H9 (cell line): ENCODE results near the gene SNAI1. TPM values are rescaled to one million over a fixed set of nuclear protein-coding genes. Genes with fewer than 3 reads are reported as not detected.

ENCODE experiments used
- DNase-seq: peaks from one replicate; pipeline ENCODE4 v3.0.0-alpha.2; 2017
- H2AFZ ChIP-seq: one replicate; pipeline ENCODE4 v1.6.1; 2013; ENCODE audit warnings: mild to moderate bottlenecking, low read length, control low read depth, moderate library complexity
- H2AK5ac ChIP-seq: 2 replicates; pipeline ENCODE4 v1.6.1; 2013; ENCODE audit warnings: low read length, control low read depth, mixed read lengths; ENCODE audit not compliant: insufficient read length
- H2BK120ac ChIP-seq: one replicate; pipeline ENCODE4 v1.6.1; 2013; ENCODE audit warnings: low read depth, mild to moderate bottlenecking, low read length, control low read depth, inconsistent platforms; ENCODE audit not compliant: poor library complexity, severe bottlenecking
- H2BK12ac ChIP-seq: 2 replicates; pipeline ENCODE4 v1.6.1; 2013; ENCODE audit warnings: low read length, control low read depth, mixed read lengths, low read depth; ENCODE audit not compliant: insufficient read length
- H2BK15ac ChIP-seq: 2 replicates; pipeline ENCODE4 v1.6.1; 2013; ENCODE audit warnings: low read depth, low read length, control low read depth
- H2BK20ac ChIP-seq: one replicate; pipeline ENCODE4 v1.6.1; 2013; ENCODE audit warnings: low read depth, mild to moderate bottlenecking, low read length, control low read depth, inconsistent platforms; ENCODE audit not compliant: poor library complexity, severe bottlenecking
- H2BK5ac ChIP-seq: 2 replicates; pipeline ENCODE4 v1.6.1; 2013; ENCODE audit warnings: low read length, control low read depth, mixed read lengths; ENCODE audit not compliant: insufficient read length
- H3K14ac ChIP-seq: 2 replicates; pipeline ENCODE4 v1.6.1; 2013; ENCODE audit warnings: low read length, control low read depth; ENCODE audit not compliant: insufficient read depth
- H3K18ac ChIP-seq: 2 replicates; pipeline ENCODE4 v1.6.1; 2013; ENCODE audit warnings: low read depth, mild to moderate bottlenecking, mixed read lengths, low read length, control low read depth; ENCODE audit not compliant: insufficient read length
- H3K23ac ChIP-seq: 2 replicates; pipeline ENCODE4 v1.6.1; 2013; ENCODE audit warnings: low read length, control low read depth, mixed read lengths, low read depth; ENCODE audit not compliant: insufficient read length
- H3K23me2 ChIP-seq: 2 replicates; pipeline ENCODE4 v1.6.1; 2013; ENCODE audit warnings: low read depth, mild to moderate bottlenecking, mixed read lengths, low read length, control low read depth; ENCODE audit not compliant: insufficient read length, poor library complexity, severe bottlenecking
- H3K27ac ChIP-seq: 2 replicates; pipeline ENCODE4 v1.5.1; 2013; ENCODE audit warnings: low read length, control low read depth, mixed read lengths, low read depth; ENCODE audit not compliant: insufficient read length
- H3K27me3 ChIP-seq: 2 replicates; pipeline ENCODE4 v1.6.1; 2013; ENCODE audit warnings: low read length, control low read depth, inconsistent platforms; ENCODE audit not compliant: insufficient read depth
- H3K4ac ChIP-seq: 2 replicates; pipeline ENCODE4 v1.6.1; 2013; ENCODE audit warnings: low read depth, mild to moderate bottlenecking, control low read depth, inconsistent platforms, low read length, moderate library complexity
- H3K4me1 ChIP-seq: 2 replicates; pipeline ENCODE4 v1.6.1; 2013; ENCODE audit warnings: low read length, control low read depth, inconsistent platforms; ENCODE audit not compliant: insufficient read depth
- H3K4me2 ChIP-seq: 2 replicates; pipeline ENCODE4 v1.6.1; 2013; ENCODE audit warnings: low read length, control low read depth, mixed read lengths; ENCODE audit not compliant: insufficient read length, insufficient read depth
- H3K56ac ChIP-seq: 2 replicates; pipeline ENCODE4 v1.6.1; 2013; ENCODE audit warnings: low read depth, mild to moderate bottlenecking, mixed read lengths, low read length, control low read depth; ENCODE audit not compliant: insufficient read length
- H3K79me1 ChIP-seq: 2 replicates; pipeline ENCODE4 v1.6.1; 2013; ENCODE audit warnings: low read depth, mild to moderate bottlenecking, moderate library complexity, low read length, control low read depth, inconsistent platforms; ENCODE audit not compliant: insufficient read depth, poor library complexity, severe bottlenecking
- H3K79me2 ChIP-seq: 2 replicates; pipeline ENCODE4 v1.6.1; 2013; ENCODE audit warnings: low read length, control low read depth, inconsistent platforms; ENCODE audit not compliant: insufficient read depth
- H3K9ac ChIP-seq: 2 replicates; pipeline ENCODE4 v1.6.1; 2013; ENCODE audit warnings: low read length, control low read depth, mixed read lengths; ENCODE audit not compliant: insufficient read length; ENCODE audit errors: extremely low read depth
- H3K9me3 ChIP-seq: one replicate; pipeline ENCODE4 v1.6.1; 2013; ENCODE audit warnings: low read depth, low read length, inconsistent platforms; ENCODE audit not compliant: control insufficient read depth
- H3T11ph ChIP-seq: one replicate; pipeline ENCODE4 v1.6.1; 2013; ENCODE audit warnings: mild to moderate bottlenecking, low read length, control low read depth, inconsistent platforms
- H4K20me1 ChIP-seq: one replicate; pipeline ENCODE4 v1.6.1; 2013; ENCODE audit not compliant: control insufficient read depth, insufficient read length, insufficient read depth
- H4K5ac ChIP-seq: 2 replicates; pipeline ENCODE4 v1.6.1; 2013; ENCODE audit warnings: low read depth, mild to moderate bottlenecking, mixed read lengths, low read length, control low read depth; ENCODE audit not compliant: insufficient read length
- H4K8ac ChIP-seq: replicated peaks from 2 replicates; pipeline ENCODE4 v1.6.1; 2013; ENCODE audit warnings: low read length, control low read depth, mixed read lengths, low read depth; ENCODE audit not compliant: insufficient read length
- H4K91ac ChIP-seq: 2 replicates; pipeline ENCODE4 v1.6.1; 2013; ENCODE audit warnings: low read depth, mild to moderate bottlenecking, moderate library complexity, mixed read lengths, low read length, control low read depth; ENCODE audit not compliant: insufficient read length
- H3K27ac Mint-ChIP-seq, 3 experiments: 2 replicates in 2 of 3; 3 replicates in 1 of 3; pipeline ENCODE4 v1.8.0; 2020 to 2021; ENCODE audit warnings: mixed read lengths in 3 of 3, mild to moderate bottlenecking in 1 of 3, moderate library complexity in 1 of 3
- H3K27me3 Mint-ChIP-seq: 2 replicates; pipeline ENCODE4 v1.8.0; 2021; ENCODE audit warnings: low read depth, mild to moderate bottlenecking, moderate library complexity, mixed read lengths
- H3K36me3 Mint-ChIP-seq, 3 experiments: 2 replicates in 2 of 3; 3 replicates in 1 of 3; pipeline ENCODE4 v1.8.0; 2020 to 2021; ENCODE audit warnings: low read depth in 3 of 3, mixed read lengths in 3 of 3; ENCODE audit not compliant: insufficient read depth in 1 of 3
- H3K4me1 Mint-ChIP-seq, 2 experiments: 2 replicates each; pipeline ENCODE4 v1.8.0; 2020; ENCODE audit warnings: mixed read lengths in 2 of 2
- H3K4me3 Mint-ChIP-seq, 2 experiments: 2 replicates in 1 of 2; 3 replicates in 1 of 2; pipeline ENCODE4 v1.8.0; 2020 to 2021; ENCODE audit warnings: mild to moderate bottlenecking in 2 of 2, mixed read lengths in 2 of 2, moderate library complexity in 1 of 2
- H3K9me3 Mint-ChIP-seq, 2 experiments: 2 replicates in 1 of 2; 3 replicates in 1 of 2; pipeline ENCODE4 v1.8.0; 2020; ENCODE audit warnings: mild to moderate bottlenecking in 2 of 2, mixed read lengths in 2 of 2, moderate library complexity in 1 of 2
- WGBS: extraction: QIAGEN DNeasy Blood & Tissue Kit; methylation state at CpG from one replicate; pipeline ENCODE4 v1.1.7; 2013; ENCODE audit warnings: missing lambda C conversion rate, low lambda C conversion rate, mixed read lengths; ENCODE audit not compliant: insufficient read length; ENCODE audit errors: extremely low coverage; 5-methylcytosine and 5-hydroxymethylcytosine counted together
- total RNA-seq: library from RNA; stranded (reverse); gene quantifications from 2 replicates; pipeline ENCODE4 v1.2.1, GENCODE V29; 2021
- TF ChIP-seq, protein P1 (sequence below): fragments of 200-600 bp; sonication (generic); conservative IDR thresholded peaks from 3 replicates; pipeline ENCODE4 v1.8.0; 2021; ENCODE audit warnings: antibody characterized with exemption, mild to moderate bottlenecking

SNAI1 gene
- total RNA-seq, 1 experiment from 2014 or later = 7.0 TPM

- no peak overlapping the region for H3K9ac ChIP-seq
- no peak overlapping the region for H2BK20ac ChIP-seq
- no peak overlapping the region for H3K4ac ChIP-seq
- H3K23me2 ChIP-seq = peaks cover 15% of the 10 kb centered on the region
- no peak overlapping the region for H2BK12ac ChIP-seq
- peaks cover 13% of the 10 kb centered on the region for H3K4me1 ChIP-seq
- H4K20me1 ChIP-seq = peaks cover 2% of the 10 kb centered on the region
- no peaks in the 10 kb centered on the region; the same call in 1 of the 2 replicates for H3K27me3 ChIP-seq
- H4K8ac ChIP-seq = no peak overlapping the region
- no peak overlapping the region; a peak in 1 of 7 replicates for H3K27ac Mint-ChIP-seq
- peaks cover 16% of the 10 kb centered on the region for H3K27me3 Mint-ChIP-seq
- no peak for DNase-seq
- no peaks in the 10 kb centered on the region; the same call in 1 of the 2 replicates for H3K79me2 ChIP-seq
- TF ChIP-seq, protein P1, sequence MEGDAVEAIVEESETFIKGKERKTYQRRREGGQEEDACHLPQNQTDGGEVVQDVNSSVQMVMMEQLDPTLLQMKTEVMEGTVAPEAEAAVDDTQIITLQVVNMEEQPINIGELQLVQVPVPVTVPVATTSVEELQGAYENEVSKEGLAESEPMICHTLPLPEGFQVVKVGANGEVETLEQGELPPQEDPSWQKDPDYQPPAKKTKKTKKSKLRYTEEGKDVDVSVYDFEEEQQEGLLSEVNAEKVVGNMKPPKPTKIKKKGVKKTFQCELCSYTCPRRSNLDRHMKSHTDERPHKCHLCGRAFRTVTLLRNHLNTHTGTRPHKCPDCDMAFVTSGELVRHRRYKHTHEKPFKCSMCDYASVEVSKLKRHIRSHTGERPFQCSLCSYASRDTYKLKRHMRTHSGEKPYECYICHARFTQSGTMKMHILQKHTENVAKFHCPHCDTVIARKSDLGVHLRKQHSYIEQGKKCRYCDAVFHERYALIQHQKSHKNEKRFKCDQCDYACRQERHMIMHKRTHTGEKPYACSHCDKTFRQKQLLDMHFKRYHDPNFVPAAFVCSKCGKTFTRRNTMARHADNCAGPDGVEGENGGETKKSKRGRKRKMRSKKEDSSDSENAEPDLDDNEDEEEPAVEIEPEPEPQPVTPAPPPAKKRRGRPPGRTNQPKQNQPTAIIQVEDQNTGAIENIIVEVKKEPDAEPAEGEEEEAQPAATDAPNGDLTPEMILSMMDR = no peak
- H2BK15ac ChIP-seq = no peak overlapping the region
- no peak overlapping the region for H2AK5ac ChIP-seq
- no peak overlapping the region for H3K27ac ChIP-seq
- no peak overlapping the region for H2AFZ ChIP-seq
- no peak overlapping the region for H4K5ac ChIP-seq
- H3K14ac ChIP-seq = no peak overlapping the region
- no peak overlapping the region for H3T11ph ChIP-seq
- no peak overlapping the region for H3K18ac ChIP-seq
- no peak overlapping the region for H2BK120ac ChIP-seq
- no peak overlapping the region for H3K56ac ChIP-seq
- H3K9me3 Mint-ChIP-seq = peaks cover 0 to 2% of the 10 kb centered on the region in 2 experiments; a peak in 1 of 5 replicates
- no peak overlapping the region for H2BK5ac ChIP-seq
- no peak overlapping the region for H4K91ac ChIP-seq
- peaks cover 75 to 90% of the 10 kb centered on the region in 2 experiments for H3K4me1 Mint-ChIP-seq
- no peak overlapping the region for H3K4me2 ChIP-seq
- WGBS = no CpG with 5 or more reads among the region's 4 CpGs
- H3K79me1 ChIP-seq = no peaks in the 10 kb centered on the region
- no peaks in the 10 kb centered on the region for H3K9me3 ChIP-seq
- H3K4me3 Mint-ChIP-seq = peak overlapping the region in 1 of 2 experiments; percentile 95; a peak in 2 of 5 replicates
- H3K23ac ChIP-seq = no peak overlapping the region
- peaks cover 13 to 37% (median 22%) of the 10 kb centered on the region in 3 experiments; a peak in 6 of 7 replicates for H3K36me3 Mint-ChIP-seq
These were observed 3.3 kb downstream of the SNAI1 start for GRCh38 chr20:49986049-49986448.
